CD4-positive, alpha-beta T cell (primary cell): ENCODE measurements around the gene SUPT3H. TPM values are rescaled to one million over a fixed set of nuclear protein-coding genes. Genes with fewer than 3 reads are reported as not detected.
A peak's percentile ranks its signal among the peaks of the same experiment; 100 is the strongest.
"Not testable (repeated sequence)": the region's sequence is repeated elsewhere in the genome, so short reads cannot be mapped to it uniquely, and the experiment has no call there.

Source experiments
- ATAC-seq: fragments of 200-7000 bp; cut with Tn5 transposase; one replicate; pipeline ENCODE4 v1.10.0; 2022; ENCODE audit warnings: mild to moderate bottlenecking; ENCODE audit not compliant: poor library complexity
- CTCF ChIA-PET: fragments of 350-600 bp; sonication (Branson Sonifier 250); formaldehyde crosslinking; loops from one replicate; lab custom pipeline; 2021; ENCODE audit warnings: antibody characterized with exemption, inconsistent platforms; lab: Charles Lee
- POLR2A ChIA-PET: fragments of 350-600 bp; sonication (Branson Sonifier 250); formaldehyde crosslinking; loops from one replicate; lab custom pipeline; 2021; ENCODE audit warnings: antibody characterized with exemption, inconsistent platforms; lab: Charles Lee
- DNase-seq, 14 experiments: peaks; one replicate each; pipeline ENCODE4 v3.0.0-alpha.2; 2013 to 2020; ENCODE audit warnings: mixed read lengths in 2 of 14
- H3K27ac ChIP-seq, 2 donors: one replicate each; pipeline versions ENCODE4 v1.5.1 to v1.7.0; 2013; ENCODE audit warnings: low read length in 2 of 2, low read depth in 1 of 2, mild to moderate bottlenecking in 1 of 2
- H3K27me3 ChIP-seq, 2 experiments: 1 replicate in 1 of 2; 2 replicates in 1 of 2; pipeline versions ENCODE4 v1.6.1 to v1.7.0; 2013; ENCODE audit warnings: low read length in 2 of 2, control low read depth in 1 of 2, mild to moderate bottlenecking in 1 of 2, moderate library complexity in 1 of 2; ENCODE audit not compliant: insufficient read depth in 2 of 2, control insufficient read depth in 1 of 2
- H3K36me3 ChIP-seq: one replicate; pipeline ENCODE4 v1.6.1; 2013; ENCODE audit warnings: low read length, control low read depth; ENCODE audit not compliant: insufficient read depth
- H3K4me1 ChIP-seq: one replicate; pipeline ENCODE4 v1.6.1; 2013; ENCODE audit warnings: low read length, control low read depth; ENCODE audit not compliant: insufficient read depth
- H3K4me3 ChIP-seq: one replicate; pipeline ENCODE4 v1.5.1; 2013; ENCODE audit warnings: mild to moderate bottlenecking, low read length, moderate library complexity
- H3K9me3 ChIP-seq, 2 experiments: 1 replicate in 1 of 2; 2 replicates in 1 of 2; pipeline versions ENCODE4 v1.6.1 to v1.7.0; 2013; ENCODE audit warnings: low read length in 2 of 2, mild to moderate bottlenecking in 2 of 2, control low read depth in 1 of 2, moderate library complexity in 1 of 2; ENCODE audit not compliant: control insufficient read depth in 1 of 2, insufficient read depth in 1 of 2
- H3K27ac Mint-ChIP-seq: one replicate; pipeline ENCODE4 v1.8.0; 2020; ENCODE audit warnings: mixed read lengths
- H3K27me3 Mint-ChIP-seq: one replicate; pipeline ENCODE4 v1.8.0; 2021; ENCODE audit warnings: mixed read lengths
- H3K36me3 Mint-ChIP-seq: one replicate; pipeline ENCODE4 v1.8.0; 2021; ENCODE audit warnings: low read depth, mixed read lengths
- H3K4me1 Mint-ChIP-seq: one replicate; pipeline ENCODE4 v1.8.0; 2021; ENCODE audit warnings: low read depth, mixed read lengths
- H3K4me3 Mint-ChIP-seq: one replicate; pipeline ENCODE4 v1.8.0; 2020; ENCODE audit warnings: mild to moderate bottlenecking, mixed read lengths
- H3K9me3 Mint-ChIP-seq: one replicate; pipeline ENCODE4 v1.8.0; 2020; ENCODE audit warnings: mixed read lengths
- CTCF ChIP-seq: fragments of 200-600 bp; IDR thresholded peaks from one replicate; pipeline ENCODE4 v1.8.0; 2022; ENCODE audit warnings: antibody characterized with exemption, mild to moderate bottlenecking
- intact Hi-C, 2 experiments: fragments of 100-400 bp; cut with DNase I in 1 of 2; cut with micrococcal nuclease in 1 of 2; formaldehyde crosslinking; loops; one replicate each; pipeline versions ENCODE4 v1.15.1 to v1.9.0; 2023 to 2025; cut with DNase I, micrococcal nuclease
- total RNA-seq, 174 experiments: library from RNA in 2 of 174; stranded (reverse) in 2 of 174; gene quantifications; one replicate each; pipeline ENCODE4 v1.2.3 and lab custom pipeline; 2021 to 2026

The SUPT3H gene
- total RNA-seq, 2 experiments from 2014 or later, result 8.9 to 10.5 TPM

GRCh38 chr6:45300736-45301135, 77.0 kb downstream of the SUPT3H start:
- intact Hi-C loops, result loop anchor here in 1 of 2 experiments (5.0 kb wide), 1 partner anchor 117 kb away; no protein-coding TSS in a partner anchor
- no peaks in the 10 kb centered on the region for H3K9me3 ChIP-seq
- TF ChIP-seq CTCF, result no peak
- Mint-ChIP-seq H3K4me1 (peaks cover 19% of the 10 kb centered on the region), H3K27ac (peak overlapping the region; percentile 11), H3K9me3 (peaks cover 3% of the 10 kb centered on the region), H3K4me3 (no peak overlapping the region), H3K27me3 (no peaks in the 10 kb centered on the region), H3K36me3 (peaks cover 12% of the 10 kb centered on the region)
- H3K4me3 ChIP-seq, result no peak overlapping the region
- ATAC-seq (no peak), DNase-seq (no peak)
- no peaks in the 10 kb centered on the region for H3K27me3 ChIP-seq
- no peak overlapping the region for H3K27ac ChIP-seq
- H3K4me1 ChIP-seq, result no peaks in the 10 kb centered on the region
- H3K36me3 ChIP-seq, result no peaks in the 10 kb centered on the region
- CTCF ChIA-PET, result no interaction called here
- POLR2A ChIA-PET, result interaction anchor here (1.0 to 1.8 kb wide), 2 partner anchors 10 to 77 kb away, joined by 3 to 5 read pairs; partner anchors contain the start of gene SUPT3H

- no peaks in the 10 kb centered on the region for H3K36me3 ChIP-seq
- H3K9me3 Mint-ChIP-seq, result peaks cover 3% of the 10 kb centered on the region
- no peak overlapping the region for H3K4me3 Mint-ChIP-seq
- no peak overlapping the region for H3K27ac Mint-ChIP-seq
- DNase-seq, result no peak
- no peaks in the 10 kb centered on the region for H3K9me3 ChIP-seq
- ATAC-seq, result no peak
- H3K36me3 Mint-ChIP-seq, result peaks cover 7% of the 10 kb centered on the region
- H3K27me3 ChIP-seq, result no peaks in the 10 kb centered on the region
- no peak overlapping the region for H3K4me3 ChIP-seq
- intact Hi-C loops, result loop anchor here in 1 of 2 experiments (5.0 kb wide), 1 partner anchor 413 kb away; no protein-coding TSS in a partner anchor
- ChIA-PET POLR2A (no interaction called here), CTCF (no interaction called here)
- H3K27me3 Mint-ChIP-seq, result no peaks in the 10 kb centered on the region
- TF ChIP-seq CTCF, result no peak
- no peaks in the 10 kb centered on the region for H3K4me1 ChIP-seq
- H3K27ac ChIP-seq, result no peak overlapping the region
- H3K4me1 Mint-ChIP-seq, result peaks cover 35% of the 10 kb centered on the region
Observed at GRCh38 chr6:45299096-45299581, 78.6 kb downstream of the SUPT3H start.

- Histone ChIP-seq H3K4me1 (no peaks in the 10 kb centered on the region), H3K36me3 (no peaks in the 10 kb centered on the region), H3K27me3 (no peaks in the 10 kb centered on the region), H3K27ac (no peak overlapping the region), H3K4me3 (no peak overlapping the region), H3K9me3 (no peaks in the 10 kb centered on the region)
- peaks cover 53% of the 10 kb centered on the region for H3K4me1 Mint-ChIP-seq
- ChIA-PET POLR2A (interaction anchor here (1.3 to 1.7 kb wide), 2 partner anchors 13 to 80 kb away, joined by 6 read pairs; partner anchors contain the start of gene SUPT3H), CTCF (interaction anchor here (1.1 kb wide), 1 partner anchor 417 kb away, joined by 3 read pairs; no protein-coding TSS in a partner anchor)
- no peak for ATAC-seq
- peaks cover 3% of the 10 kb centered on the region for H3K9me3 Mint-ChIP-seq
- H3K36me3 Mint-ChIP-seq, result no peaks in the 10 kb centered on the region
- intact Hi-C loops, result loop anchor here in 1 of 2 experiments (5.0 kb wide), 1 partner anchor 415 kb away; no protein-coding TSS in a partner anchor
- no peak for DNase-seq
- no peaks in the 10 kb centered on the region for H3K27me3 Mint-ChIP-seq
- peak; percentile 44 for TF ChIP-seq CTCF
- H3K27ac Mint-ChIP-seq, result peak overlapping the region; percentile 14
- no peak overlapping the region for H3K4me3 Mint-ChIP-seq
Observed at GRCh38 chr6:45297320-45297719, 80.4 kb downstream of the SUPT3H start.

GRCh38 chr6:45294065-45294701, 83.6 kb downstream of the SUPT3H start:
- POLR2A ChIA-PET, result interaction anchor here (1.0 kb wide), 1 partner anchor 421 kb away, joined by 3 read pairs; no protein-coding TSS in a partner anchor
- intact Hi-C loops, H3K9me3 Mint-ChIP-seq: not testable (repeated sequence)

More at GRCh38 chr6:45294065-45294701, 83.6 kb downstream of the SUPT3H start:
- DNase-seq, result peak in 1 of 14 experiments; percentile 30
- peak overlapping the region; percentile 9 for H3K27ac Mint-ChIP-seq
- ATAC-seq, H3K27ac ChIP-seq, H3K27me3 Mint-ChIP-seq, H3K27me3 ChIP-seq, H3K4me3 ChIP-seq, H3K9me3 ChIP-seq, H3K36me3 Mint-ChIP-seq, H3K36me3 ChIP-seq, H3K4me1 ChIP-seq: not testable (repeated sequence)
- CTCF ChIA-PET, result interaction anchor here (0.6 kb wide), 1 partner anchor 109 kb away, joined by 3 read pairs; no protein-coding TSS in a partner anchor
- H3K4me3 Mint-ChIP-seq, result peak overlapping the region; percentile 12
- peaks cover 53% of the 10 kb centered on the region for H3K4me1 Mint-ChIP-seq
